Stimulated activated CD4-positive, alpha-beta T cell treated with anti-CD3 and anti-CD28 coated beads, TNF-alpha, amount 100 ng/mL, for 48 hours (primary cell): ENCODE measurements around the gene TRIM44.
"Not testable (repeated sequence)": the region's sequence is repeated elsewhere in the genome, so short reads cannot be mapped to it uniquely, and the experiment has no call there.

Experiments used
- DNase-seq, 3 donors: peaks; one replicate each; pipeline ENCODE4 v3.0.0-alpha.2; 2020; ENCODE audit warnings: low read depth in 3 of 3

Gene TRIM44

DNA sequence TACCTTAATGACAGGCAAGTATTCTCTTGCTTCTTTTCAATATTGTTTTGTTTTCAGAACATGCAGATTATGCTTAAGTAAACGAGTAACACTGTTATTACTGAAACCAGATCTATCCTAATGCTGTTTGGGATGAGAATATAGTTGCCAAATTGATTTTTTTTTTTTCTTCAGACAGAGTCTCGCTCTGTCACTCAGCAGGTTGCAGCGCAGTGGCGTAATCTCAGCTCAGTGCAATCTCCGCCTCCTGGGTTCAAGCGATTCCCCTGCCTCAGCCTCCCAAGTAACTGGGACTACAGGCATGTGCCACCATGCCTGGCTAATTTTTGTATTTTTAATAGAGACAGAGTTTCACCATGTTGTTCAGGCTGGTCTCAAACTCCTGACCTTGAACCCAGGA lies 91.0 kb downstream of the TRIM44 start:
- DNase-seq, result not testable (repeated sequence)

DNA sequence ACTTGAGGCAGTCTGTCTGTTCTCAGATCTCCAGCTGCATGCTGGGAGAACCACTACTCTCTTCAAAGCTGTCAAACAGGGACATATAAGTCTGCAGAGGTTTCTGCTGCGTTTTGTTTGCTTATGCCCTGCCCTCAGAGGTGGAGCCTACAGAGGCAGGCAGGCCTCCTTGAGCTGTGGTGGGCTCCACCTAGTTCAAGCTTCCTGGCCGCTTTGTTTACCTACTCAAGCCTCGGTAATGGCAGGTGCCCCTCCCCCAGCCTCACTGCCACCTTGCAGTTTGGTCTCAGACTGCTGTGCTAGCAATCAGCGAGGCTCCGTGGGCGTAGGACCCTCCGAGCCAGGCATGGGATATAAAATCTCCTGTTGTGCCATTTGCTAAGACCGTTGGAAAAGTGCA lies 97.4 kb downstream of the TRIM44 start:
- not testable (repeated sequence) for DNase-seq

DNA sequence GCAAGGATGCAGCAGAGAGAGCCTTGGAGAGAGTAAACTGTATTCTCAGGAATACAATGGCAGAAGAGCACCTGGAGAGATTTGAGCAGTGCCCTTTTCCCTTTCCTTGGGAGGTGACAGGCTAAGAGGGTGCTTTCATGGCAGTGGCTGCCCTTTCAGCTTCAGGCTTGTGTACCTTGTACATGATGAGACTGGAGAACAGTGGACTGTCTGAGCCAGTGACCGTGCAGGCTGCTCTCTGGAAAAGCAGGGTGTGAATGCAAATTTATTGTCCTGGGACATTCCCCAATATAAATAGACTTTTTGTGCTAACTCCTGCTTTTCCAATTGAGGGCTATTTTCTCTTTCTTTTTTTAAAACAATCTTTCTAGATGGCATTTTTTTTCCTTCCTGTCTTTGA lies 99.3 kb downstream of the TRIM44 start:
- no peak for DNase-seq

DNA sequence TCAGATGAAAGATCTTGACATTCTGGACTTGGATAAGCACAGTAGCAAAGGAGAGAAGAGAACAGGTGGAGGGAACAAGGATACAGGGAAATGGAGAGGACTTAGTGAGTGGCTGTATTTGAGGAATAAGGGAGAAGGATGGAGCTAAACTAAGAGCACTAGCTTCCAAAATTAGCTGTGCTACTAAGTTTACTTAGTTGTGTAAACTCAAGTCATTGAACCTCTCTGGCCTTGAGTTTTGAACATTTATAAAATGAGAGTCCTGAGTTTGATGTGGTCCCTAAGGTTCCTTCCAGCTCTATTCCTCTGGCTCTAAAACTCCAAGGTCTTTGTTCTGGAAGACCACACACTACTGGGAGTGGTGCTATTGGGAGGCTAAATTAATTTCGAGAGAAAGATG lies 100.7 kb downstream of the TRIM44 start:
- no peak for DNase-seq

DNA sequence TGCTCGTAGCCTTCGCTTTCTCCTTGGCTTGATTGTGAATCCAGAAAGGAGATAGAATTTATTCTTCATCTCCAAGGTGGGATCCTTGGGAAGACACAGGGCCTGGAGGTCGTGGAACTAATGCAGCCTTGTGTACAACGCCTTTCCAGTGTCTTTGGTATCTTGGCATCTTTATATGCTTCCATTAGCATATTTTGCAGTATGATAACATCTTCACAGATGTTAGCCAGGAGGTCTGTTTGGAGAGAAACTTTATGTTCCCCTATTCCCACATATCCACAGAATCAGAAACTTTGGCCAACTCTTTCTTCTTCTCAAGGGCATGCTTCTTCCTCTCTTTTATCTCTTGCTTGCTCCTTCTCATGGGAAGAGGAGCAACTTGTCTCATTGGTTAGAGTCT lies 101.2 kb downstream of the TRIM44 start:
- no peak for DNase-seq

DNA sequence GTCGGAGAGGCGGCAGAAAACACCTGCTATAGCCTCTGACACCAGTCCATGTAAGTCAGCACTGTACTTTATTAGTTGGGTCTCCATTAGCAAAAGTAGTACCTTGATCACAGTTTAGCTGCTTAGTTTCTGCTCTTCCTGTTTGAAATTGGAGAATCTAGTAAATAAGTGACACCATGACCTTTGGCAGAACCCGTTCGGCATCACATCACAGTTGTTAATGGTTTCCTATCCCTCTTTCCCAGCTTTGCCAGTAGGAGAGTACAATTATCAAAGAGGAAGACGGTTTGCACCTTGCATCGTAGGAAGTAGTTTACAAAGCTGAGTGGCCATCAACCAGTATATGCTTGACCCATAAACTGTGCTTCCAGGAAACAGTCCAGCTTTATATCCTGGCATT lies 101.8 kb downstream of the TRIM44 start:
- DNase-seq, result no peak

DNA sequence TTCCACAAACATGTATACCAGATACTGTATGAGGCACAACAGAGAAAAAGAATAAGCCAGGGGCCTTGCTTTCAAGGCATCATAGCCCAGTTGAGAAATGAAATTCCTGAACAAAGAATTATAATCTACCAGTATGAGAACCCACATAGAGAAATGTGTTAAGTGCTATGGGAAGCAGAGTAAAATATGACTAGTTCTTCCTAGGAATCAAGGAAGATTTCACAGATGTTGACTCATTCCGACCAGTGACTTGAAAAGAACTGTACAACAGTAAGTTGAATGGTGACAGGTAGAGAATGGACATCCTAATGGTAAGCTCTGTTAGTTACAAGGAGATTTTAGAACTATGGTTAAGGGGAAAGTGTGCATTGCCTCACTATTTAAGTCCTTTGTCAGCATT lies 102.6 kb downstream of the TRIM44 start:
- no peak for DNase-seq

DNA sequence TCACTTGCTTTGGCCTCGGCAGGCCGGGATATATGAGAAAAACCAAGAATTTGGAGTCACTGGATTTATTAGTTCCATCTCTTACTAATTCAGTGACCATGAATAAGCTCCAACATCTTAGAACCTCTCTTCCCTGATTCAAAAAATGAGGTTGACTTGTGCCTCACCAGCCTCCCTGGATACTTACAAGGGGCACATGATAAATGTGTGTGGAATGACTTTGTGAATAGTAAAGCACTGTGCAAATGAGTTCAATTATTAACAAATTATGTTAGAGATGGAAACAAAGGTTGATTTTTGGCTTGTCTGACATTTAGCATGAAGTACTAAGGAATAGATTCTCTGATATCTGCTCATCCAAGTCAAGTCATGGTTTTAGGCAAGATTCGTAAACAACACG lies 104.1 kb downstream of the TRIM44 start:
- no peak for DNase-seq

DNA sequence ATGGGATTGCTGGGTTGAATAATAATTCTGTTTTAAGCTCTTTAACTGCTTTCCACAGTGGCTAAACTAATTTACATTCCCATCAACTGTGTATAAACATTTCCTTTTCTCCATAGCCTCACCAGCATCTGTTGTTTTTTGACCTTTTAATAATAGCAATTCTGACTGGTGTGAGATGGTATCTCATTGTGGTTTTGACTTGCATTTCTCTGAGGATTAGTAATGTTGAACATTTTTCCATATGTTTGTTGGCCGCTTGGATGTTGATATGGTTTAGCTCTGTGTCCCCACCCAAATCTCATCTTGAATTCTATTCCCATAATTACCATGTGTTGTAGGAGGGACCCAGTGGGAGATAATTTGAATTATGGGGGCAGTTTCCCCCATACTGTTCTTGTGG lies 107.8 kb downstream of the TRIM44 start:
- not testable (repeated sequence) for DNase-seq

DNA sequence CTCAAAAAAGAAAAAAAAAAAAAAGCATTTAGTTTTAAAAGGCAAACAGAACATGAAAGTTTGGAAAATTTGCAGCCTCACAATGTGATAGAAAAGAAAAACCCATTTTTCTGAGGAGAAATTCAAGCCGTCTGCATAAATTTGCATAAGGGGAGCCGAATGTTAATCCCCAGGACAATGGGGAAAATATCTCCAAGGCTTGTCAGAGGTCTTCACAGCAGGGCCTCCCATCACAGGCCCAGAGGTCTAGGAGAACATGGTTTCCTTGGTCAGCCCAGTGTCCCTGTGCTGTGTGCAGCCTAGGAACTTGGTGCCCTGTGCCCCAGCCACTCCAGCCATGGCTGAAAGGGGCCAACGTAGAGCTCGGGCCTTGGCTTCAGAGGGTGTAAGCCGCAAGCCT lies 109.1 kb downstream of the TRIM44 start:
- DNase-seq, result no peak

DNA sequence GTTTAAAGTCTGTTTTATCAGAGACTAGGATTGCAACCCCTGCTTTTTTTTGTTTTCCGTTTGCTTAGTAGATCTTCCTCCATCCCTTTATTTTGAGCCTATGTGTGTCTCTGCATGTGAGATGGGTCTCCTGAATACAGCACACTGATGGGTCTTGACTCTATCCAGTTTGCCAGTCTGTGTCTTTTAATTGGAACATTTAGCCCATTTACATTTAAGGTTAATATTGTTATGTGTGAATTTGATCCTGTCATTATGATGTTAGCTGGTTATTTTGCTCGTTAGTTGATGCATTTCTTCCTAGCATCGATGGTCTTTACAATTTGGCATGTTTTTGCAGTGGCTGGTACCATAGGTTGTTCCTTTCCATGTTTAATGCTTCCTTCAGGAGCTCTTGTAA lies 114.7 kb downstream of the TRIM44 start:
- not testable (repeated sequence) for DNase-seq

DNA sequence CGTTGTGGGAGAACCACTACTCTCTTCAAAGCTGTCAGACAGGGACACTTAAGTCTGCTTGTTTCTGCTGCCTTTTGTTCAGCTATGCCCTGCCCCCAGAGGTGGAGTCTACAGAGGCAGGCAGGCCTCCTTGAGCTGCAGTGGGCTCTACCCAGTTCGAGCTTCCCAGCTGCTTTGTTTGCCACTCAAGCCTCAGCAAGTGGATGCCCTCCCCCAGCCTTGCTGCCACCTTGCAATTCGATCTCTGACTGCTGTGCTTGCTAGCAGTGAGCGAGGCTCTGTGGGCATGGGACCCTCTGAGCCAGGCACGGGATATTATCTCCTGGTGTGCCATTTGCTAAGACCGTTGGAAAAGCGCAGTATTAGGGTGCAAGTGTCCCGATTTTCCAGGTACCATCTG lies 116.4 kb downstream of the TRIM44 start:
- not testable (repeated sequence) for DNase-seq

DNA sequence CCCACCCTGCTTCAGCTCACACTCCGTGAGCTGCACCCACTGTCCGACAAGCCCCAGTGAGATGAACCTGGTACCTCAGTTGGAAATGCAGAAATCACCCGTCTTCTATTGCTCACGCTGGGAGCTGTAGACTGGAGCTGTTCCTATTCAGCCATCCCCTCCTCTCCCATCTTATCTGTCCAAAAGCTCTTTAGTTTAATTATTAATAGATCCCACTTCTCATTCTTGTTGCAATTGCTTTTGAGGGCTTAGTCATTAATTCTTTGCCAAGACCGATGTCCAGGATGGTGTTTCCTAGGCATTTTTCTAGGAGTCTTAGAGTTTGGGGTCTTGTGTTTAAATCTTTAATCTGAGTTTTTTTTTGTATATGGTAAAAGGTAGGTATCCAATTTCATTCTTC lies 116.8 kb downstream of the TRIM44 start:
- DNase-seq, result no peak

DNA sequence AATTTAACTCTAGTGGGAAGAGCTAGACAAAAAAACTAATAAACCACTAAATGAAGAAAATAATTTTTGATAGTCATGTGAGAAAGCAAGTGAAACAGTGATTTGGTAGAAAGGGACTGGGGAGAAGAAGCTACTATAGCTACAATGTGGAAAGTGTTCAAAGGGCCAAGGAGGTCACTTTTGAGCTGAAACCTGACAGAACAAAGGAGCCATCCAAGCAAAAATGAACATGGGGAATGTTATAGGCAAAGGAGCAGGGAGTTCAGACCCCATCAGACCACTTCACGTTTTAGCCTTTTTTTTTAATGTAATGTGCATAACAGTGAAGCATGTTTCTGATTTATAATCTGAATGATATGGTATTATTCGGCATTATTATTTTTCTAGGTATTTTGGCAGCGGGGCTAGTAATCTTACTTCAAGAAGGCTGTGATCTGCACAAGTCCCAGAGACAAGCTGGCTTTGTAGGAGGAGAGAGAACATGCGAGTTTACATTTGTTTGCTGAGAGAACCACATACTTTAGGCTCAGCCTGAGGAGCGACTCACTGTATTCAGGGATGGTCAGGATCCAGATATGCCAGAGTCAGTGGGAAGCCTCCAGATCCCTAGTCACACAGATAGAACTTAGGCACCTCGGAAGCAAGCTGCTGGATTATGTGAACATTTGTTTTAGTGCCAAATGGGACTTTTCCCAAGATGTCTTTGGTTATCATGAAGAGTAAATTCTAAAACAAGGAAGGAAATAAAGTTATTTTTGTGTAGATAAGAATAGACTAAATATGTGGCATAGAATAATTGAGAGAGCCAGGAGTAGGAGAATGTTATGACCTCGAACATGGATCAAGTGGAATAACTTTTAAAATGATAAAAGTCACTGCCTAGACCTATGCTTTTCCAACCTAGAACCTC lies 118.6 kb downstream of the TRIM44 start:
- no peak for DNase-seq

DNA sequence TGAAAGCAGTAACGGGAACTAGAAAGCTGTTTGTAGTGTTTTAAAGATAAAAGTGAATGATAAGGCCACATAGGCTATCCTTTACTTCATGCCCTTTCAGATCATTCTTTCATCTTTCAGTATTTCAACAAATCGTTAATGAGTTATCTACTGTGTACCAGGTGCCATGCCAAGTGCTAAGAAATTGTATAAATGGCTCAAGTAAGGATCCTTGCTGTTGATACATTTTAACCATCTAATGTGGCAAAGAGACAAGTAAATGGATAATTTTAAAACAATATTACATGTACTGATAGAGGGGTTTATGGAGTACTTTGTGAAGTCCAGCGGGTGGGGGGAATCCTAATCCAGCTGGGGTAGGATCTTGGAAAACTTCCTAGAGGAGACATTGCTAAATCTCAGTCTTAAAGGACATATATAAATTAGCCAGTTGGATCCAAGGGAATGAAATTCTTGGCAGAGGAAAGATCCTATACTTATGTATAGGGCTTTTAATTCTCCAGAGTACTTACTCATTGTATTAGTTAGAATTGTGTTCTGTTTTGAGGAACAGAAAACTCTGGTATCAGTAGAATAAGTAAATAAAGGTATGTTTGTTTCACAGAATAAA lies 119.4 kb downstream of the TRIM44 start:
- no peak for DNase-seq

DNA sequence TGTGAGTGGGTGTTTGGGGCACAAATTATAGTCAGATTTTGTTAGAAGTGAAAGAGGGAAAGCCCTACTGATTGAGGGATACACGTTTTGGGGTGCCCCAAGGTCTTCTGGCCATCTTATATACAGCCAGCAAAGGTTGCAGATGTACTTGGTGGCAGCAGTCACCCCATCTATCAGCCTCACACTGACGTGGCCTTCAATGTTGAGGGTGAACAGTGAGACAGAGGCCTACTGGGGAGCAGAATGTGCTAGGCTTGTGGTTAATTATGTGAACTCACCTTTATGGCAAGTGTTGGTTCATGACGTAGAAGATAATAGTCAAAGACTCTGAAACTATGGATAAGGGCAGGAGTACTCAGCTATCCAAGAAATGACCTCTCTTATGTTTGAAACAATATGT lies 121.2 kb downstream of the TRIM44 start:
- DNase-seq, result no peak

DNA sequence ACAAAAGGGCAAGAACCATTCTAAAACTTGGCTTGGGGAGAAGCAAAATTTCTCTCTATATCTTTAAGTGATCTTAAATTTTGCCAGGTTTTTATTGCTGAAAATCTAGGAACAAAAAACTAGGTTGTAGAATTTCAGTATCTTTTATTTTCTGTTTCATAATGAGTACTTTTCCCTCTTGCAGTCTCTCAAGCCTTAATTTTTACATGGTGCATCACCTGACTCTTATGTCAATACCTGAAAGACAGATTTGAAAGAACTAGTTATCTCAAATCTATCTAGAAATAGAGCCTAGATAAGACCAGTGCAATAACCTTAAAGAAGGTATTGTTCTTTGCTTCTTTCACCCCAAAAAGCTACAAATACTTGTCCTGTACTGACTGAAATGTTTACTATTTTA lies 122.1 kb downstream of the TRIM44 start:
- no peak for DNase-seq

DNA sequence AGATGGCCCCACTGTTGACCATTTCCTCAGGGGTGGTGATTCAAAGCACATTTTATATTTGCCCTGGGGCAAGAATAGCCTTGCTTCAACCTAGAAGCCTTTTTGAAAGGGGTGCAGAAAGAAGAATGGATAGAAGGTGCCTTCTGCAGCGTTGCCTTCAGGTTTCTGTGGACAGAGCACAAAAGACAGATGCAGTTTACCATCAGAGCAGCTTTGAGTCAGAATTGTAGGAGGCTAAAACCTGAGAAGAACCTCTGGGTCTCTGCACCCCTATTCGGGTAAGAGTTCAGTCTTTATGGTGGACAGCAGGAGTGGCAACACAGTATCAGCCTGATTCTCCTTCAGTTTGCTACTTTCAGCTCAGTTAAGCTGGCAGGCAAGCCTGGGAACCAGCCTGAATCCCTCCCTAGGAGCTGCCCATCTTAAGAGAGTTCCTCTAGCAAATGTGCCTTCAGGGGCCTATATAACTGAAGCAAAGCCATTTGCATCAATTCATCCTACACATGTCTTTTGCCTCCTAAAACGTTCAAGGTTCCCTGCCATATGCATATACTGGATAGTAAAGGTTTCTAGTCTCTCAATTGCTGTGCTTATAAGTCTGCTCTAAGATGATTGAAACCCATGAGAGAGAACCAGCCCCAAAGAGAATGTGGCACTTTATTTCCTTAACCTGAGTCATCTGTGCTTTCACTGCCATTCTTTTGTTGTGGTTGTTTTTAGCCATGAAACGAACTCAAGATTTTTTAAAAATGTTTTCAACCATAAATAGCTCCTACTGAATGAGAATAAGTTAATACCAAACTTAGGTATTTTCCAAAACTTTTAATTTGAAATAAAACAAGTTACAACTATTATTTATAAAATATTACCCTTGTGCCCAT lies 123.0 kb downstream of the TRIM44 start:
- DNase-seq, result no peak

DNA sequence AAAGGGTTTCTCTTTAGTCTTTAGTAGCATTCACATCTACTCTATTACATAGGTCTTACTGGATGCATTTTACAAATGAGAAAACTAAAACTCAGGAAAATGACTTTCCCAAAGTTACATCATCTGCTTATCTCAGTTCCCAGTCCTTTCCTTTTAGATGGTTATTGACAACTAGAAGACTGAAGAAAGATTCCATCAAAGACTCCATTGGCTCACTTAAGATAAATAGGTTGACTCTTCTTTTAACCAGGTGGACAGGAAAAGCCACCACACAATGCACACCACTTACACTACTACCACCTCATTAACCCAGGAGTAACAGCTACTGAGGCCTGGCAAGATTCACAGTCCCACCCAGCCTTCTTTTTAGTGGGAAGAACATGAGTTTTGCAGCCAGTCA lies 123.6 kb downstream of the TRIM44 start:
- DNase-seq, result no peak

DNA sequence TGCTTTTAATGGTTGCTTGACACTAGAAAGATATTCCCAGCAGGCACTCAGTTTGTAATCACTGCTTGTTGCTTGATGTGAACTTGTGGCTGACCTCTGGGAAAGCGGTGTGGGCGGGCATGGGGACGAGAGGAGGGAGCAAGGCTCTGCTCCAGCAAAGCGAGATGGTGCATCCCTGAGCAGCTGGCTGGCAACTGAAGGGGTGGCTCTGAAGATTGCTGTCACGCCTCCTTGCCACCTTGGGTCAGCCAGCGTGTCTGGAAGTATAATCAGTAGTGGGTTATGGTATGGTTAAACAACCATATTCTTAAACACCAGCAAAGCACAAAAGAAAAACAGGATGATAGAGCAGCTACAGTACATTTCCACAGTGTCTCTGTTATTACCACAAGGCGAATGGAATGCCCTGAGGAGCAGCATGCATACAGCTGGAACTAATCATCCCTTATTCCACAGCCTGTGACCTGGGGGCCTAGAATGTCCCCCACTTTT lies 124.5 kb downstream of the TRIM44 start:
- DNase-seq, result no peak

DNA sequence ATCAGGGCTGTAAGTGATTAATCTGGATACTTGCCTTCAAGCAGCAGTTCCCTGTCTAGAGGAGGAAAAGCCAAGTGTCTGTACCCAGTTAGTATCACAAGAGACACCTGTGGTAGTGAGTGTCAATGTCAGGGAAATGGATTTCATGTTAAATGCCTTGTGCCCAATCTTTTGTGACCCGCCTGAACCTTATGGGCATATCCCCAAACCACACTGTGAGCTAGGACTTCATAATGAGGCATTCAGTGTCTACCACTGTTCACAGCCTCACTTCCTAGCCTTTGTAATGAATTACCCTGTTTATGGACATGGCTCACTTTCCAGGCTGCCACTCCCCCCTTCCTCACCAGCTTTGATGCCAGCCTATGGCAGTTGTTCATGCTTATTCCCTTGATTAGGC lies 125.1 kb downstream of the TRIM44 start:
- DNase-seq, result no peak
